Measurements from ENCODE around the gene NT5DC4.
A peak's percentile ranks its signal among the peaks of the same experiment; 100 is the strongest.

Gene NT5DC4

GRCh38 chr2:112762276-112762675, 41.5 kb downstream of the NT5DC4 start:
- peaks cover 4% of the 10 kb centered on the region; the same call in 1 of the 2 replicates for H4K20me1 ChIP-seq (ENCODE audit: insufficient read depth, low read length)
- H3K9me3 ChIP-seq (ENCODE audit: insufficient read depth, low read length, severe bottlenecking): no peaks in the 10 kb centered on the region
- no peak overlapping the region for H2AFZ ChIP-seq (ENCODE audit: low read depth, low read length)
- 0 out of 2 replicates have a peak overlapping the region, but pooled peaks have one; percentile 92 for H3K27ac ChIP-seq (ENCODE audit: low read length)
- peaks cover 42% of the 10 kb centered on the region for H3K4me1 ChIP-seq (ENCODE audit: insufficient read depth, low read length)
- peaks cover 62% of the 10 kb centered on the region for H3K79me2 ChIP-seq (ENCODE audit: insufficient read depth, low read length)
- ATAC-seq (ENCODE audit: insufficient read depth, low read depth): no peak
- TF ChIP-seq, protein P1, sequence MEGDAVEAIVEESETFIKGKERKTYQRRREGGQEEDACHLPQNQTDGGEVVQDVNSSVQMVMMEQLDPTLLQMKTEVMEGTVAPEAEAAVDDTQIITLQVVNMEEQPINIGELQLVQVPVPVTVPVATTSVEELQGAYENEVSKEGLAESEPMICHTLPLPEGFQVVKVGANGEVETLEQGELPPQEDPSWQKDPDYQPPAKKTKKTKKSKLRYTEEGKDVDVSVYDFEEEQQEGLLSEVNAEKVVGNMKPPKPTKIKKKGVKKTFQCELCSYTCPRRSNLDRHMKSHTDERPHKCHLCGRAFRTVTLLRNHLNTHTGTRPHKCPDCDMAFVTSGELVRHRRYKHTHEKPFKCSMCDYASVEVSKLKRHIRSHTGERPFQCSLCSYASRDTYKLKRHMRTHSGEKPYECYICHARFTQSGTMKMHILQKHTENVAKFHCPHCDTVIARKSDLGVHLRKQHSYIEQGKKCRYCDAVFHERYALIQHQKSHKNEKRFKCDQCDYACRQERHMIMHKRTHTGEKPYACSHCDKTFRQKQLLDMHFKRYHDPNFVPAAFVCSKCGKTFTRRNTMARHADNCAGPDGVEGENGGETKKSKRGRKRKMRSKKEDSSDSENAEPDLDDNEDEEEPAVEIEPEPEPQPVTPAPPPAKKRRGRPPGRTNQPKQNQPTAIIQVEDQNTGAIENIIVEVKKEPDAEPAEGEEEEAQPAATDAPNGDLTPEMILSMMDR (IDR thresholded peaks at IDR 0.05; ENCODE audit: borderline replicate concordance, extremely low read depth, low read length, poor library complexity, severe bottlenecking): no peak
- TF ChIP-seq EZH2 (IDR thresholded peaks at IDR 0.05; ENCODE audit: borderline replicate concordance, low read depth, low read length, severe bottlenecking): no peak
- peaks cover 56% of the 10 kb centered on the region for H3K36me3 ChIP-seq (ENCODE audit: insufficient read depth, low read length)
- no peaks in the 10 kb centered on the region for H3K27me3 ChIP-seq (ENCODE audit: insufficient read depth, low read length, poor library complexity)
- no peak for DNase-seq
- H3K9ac ChIP-seq (ENCODE audit: low read depth, low read length): peak overlapping the region; percentile 92; the same call in 1 of the 2 replicates
- H3K4me3 ChIP-seq (ENCODE audit: low read depth in 1 of 2, low read length in 2 of 2): no peak overlapping the region; a peak in 1 of 4 replicates
- peak overlapping the region; percentile 87 for H3K4me2 ChIP-seq (ENCODE audit: insufficient read depth, low read length)

- peaks cover 35% of the 10 kb centered on the region for H3K36me3 ChIP-seq (ENCODE audit: insufficient read depth, low read length)
- no peak for TF ChIP-seq EZH2 (IDR thresholded peaks at IDR 0.05; ENCODE audit: borderline replicate concordance, low read depth, low read length, severe bottlenecking)
- TF ChIP-seq, protein P1 (IDR thresholded peaks at IDR 0.05; ENCODE audit: borderline replicate concordance, extremely low read depth, low read length, poor library complexity, severe bottlenecking): peak; percentile 10
- peaks cover 54% of the 10 kb centered on the region for H3K4me1 ChIP-seq (ENCODE audit: insufficient read depth, low read length)
- DNase-seq (peak; percentile 99), ATAC-seq (ENCODE audit: insufficient read depth, low read depth) (peak; percentile 93)
- H3K9me3 ChIP-seq (ENCODE audit: insufficient read depth, low read length, severe bottlenecking): no peaks in the 10 kb centered on the region
- peak within 1 kb of the TSS; percentile 73 to 86 for H3K4me3 ChIP-seq (ENCODE audit: low read depth in 1 of 2, low read length in 2 of 2)
- peak within 1 kb of the TSS; percentile 92 for H3K27ac ChIP-seq (ENCODE audit: low read length)
- peak within 1 kb of the TSS; percentile 92 for H3K9ac ChIP-seq (ENCODE audit: low read depth, low read length)
- H4K20me1 ChIP-seq (ENCODE audit: insufficient read depth, low read length): peaks cover 4% of the 10 kb centered on the region; the same call in 1 of the 2 replicates
- H3K79me2 ChIP-seq (ENCODE audit: insufficient read depth, low read length): peaks cover 43% of the 10 kb centered on the region
- no peaks in the 10 kb centered on the region for H3K27me3 ChIP-seq (ENCODE audit: insufficient read depth, low read length, poor library complexity)
- peak within 1 kb of the TSS; percentile 87 for H3K4me2 ChIP-seq (ENCODE audit: insufficient read depth, low read length)
- peak within 1 kb of the TSS; percentile 92 for H2AFZ ChIP-seq (ENCODE audit: low read depth, low read length)
Observed at GRCh38 chr2:112764071-112765044, 43.5 kb downstream of the NT5DC4 start, which contains the start of gene CKAP2L. Gene CKAP2L (minus strand): TSS chr2:112764609. CDS start chr2:112764598, 11 bp downstream.

DNA sequence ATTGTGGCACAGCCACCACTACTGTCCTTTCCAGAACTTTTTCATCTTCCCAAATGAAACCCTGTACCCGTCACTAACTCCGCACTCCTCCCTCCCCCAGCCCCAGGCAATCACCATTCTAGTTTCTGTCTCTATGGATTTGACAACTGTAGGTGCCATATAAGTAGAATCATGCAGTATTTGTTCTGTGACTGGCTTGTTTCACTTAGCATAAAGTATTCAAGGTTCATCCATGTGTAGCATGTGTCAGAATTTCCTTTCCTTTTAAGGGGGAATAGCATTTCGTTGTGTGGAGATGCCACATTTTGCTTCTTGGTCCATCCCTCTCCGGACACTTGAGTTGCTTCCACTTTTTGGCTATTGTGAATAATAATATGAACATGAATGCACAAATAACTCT, 44.4 kb downstream of the NT5DC4 start:
- H3K4me2 ChIP-seq (ENCODE audit: insufficient read depth, low read length): peak overlapping the region; percentile 87
- peaks cover 37% of the 10 kb centered on the region for H3K79me2 ChIP-seq (ENCODE audit: insufficient read depth, low read length)
- H3K4me1 ChIP-seq (ENCODE audit: insufficient read depth, low read length): peaks cover 50% of the 10 kb centered on the region
- ATAC-seq (ENCODE audit: insufficient read depth, low read depth) (no peak), DNase-seq (no peak)
- H3K4me3 ChIP-seq (ENCODE audit: low read depth in 1 of 2, low read length in 2 of 2): peak overlapping the region; percentile 25 to 86; a peak in 3 of 4 replicates
- TF ChIP-seq, protein P1 (IDR thresholded peaks at IDR 0.05; ENCODE audit: borderline replicate concordance, extremely low read depth, low read length, poor library complexity, severe bottlenecking): no peak
- no peak for TF ChIP-seq EZH2 (IDR thresholded peaks at IDR 0.05; ENCODE audit: borderline replicate concordance, low read depth, low read length, severe bottlenecking)
- H4K20me1 ChIP-seq (ENCODE audit: insufficient read depth, low read length): peaks cover 4% of the 10 kb centered on the region; the same call in 1 of the 2 replicates
- peaks cover 26% of the 10 kb centered on the region for H3K36me3 ChIP-seq (ENCODE audit: insufficient read depth, low read length)
- no peaks in the 10 kb centered on the region for H3K9me3 ChIP-seq (ENCODE audit: insufficient read depth, low read length, severe bottlenecking)
- peak overlapping the region; percentile 73 for H2AFZ ChIP-seq (ENCODE audit: low read depth, low read length)
- peak overlapping the region; percentile 68 for H3K27ac ChIP-seq (ENCODE audit: low read length)
- H3K9ac ChIP-seq (ENCODE audit: low read depth, low read length): peak overlapping the region; percentile 92
- no peaks in the 10 kb centered on the region for H3K27me3 ChIP-seq (ENCODE audit: insufficient read depth, low read length, poor library complexity)
